MCF 10A (cell line): ENCODE results near the gene ADORA3. TPM values are rescaled to one million over a fixed set of nuclear protein-coding genes. Genes with fewer than 3 reads are reported as not detected.

ENCODE experiments used
- BruUV-seq: library from RNA; stranded (reverse); fragments of 400-500 nt; replicated peaks from 2 replicates; lab custom pipeline; 2021; lab: Mats Ljungman, UMichigan
- CTCF ChIA-PET: fragments of 300-600 bp; sonication (Branson Sonifier 250); formaldehyde crosslinking; extraction: SDS; loops from one replicate; lab custom pipeline; 2021; ENCODE audit warnings: antibody characterized with exemption, inconsistent platforms; lab: Yijun Ruan, JAX
- POLR2A ChIA-PET: fragments of 300-600, 350-650 bp; sonication (Branson Sonifier 250); formaldehyde crosslinking; extraction: SDS; loops from one replicate; lab custom pipeline; 2020; ENCODE audit warnings: antibody characterized with exemption, inconsistent platforms; lab: Yijun Ruan, JAX
- DNase-seq: peaks from one replicate; pipeline ENCODE4 v3.0.0-alpha.2; 2018; ENCODE audit not compliant: unreplicated experiment
- H3K27ac Mint-ChIP-seq: one replicate; pipeline ENCODE4 v1.8.0; 2022; ENCODE audit warnings: mild to moderate bottlenecking, low read depth, mixed read lengths; ENCODE audit not compliant: unreplicated experiment
- H3K27me3 Mint-ChIP-seq: one replicate; pipeline ENCODE4 v1.8.0; 2022; ENCODE audit warnings: mixed read lengths; ENCODE audit not compliant: insufficient read depth, unreplicated experiment
- H3K36me3 Mint-ChIP-seq: one replicate; pipeline ENCODE4 v1.8.0; 2022; ENCODE audit warnings: mild to moderate bottlenecking, moderate library complexity, mixed read lengths; ENCODE audit not compliant: insufficient read depth, unreplicated experiment
- H3K4me1 Mint-ChIP-seq: one replicate; pipeline ENCODE4 v1.8.0; 2022; ENCODE audit warnings: mixed read lengths; ENCODE audit not compliant: insufficient read depth, unreplicated experiment
- H3K4me3 Mint-ChIP-seq: one replicate; pipeline ENCODE4 v1.8.0; 2022; ENCODE audit warnings: mild to moderate bottlenecking, moderate library complexity, mixed read lengths; ENCODE audit not compliant: unreplicated experiment
- H3K9me3 Mint-ChIP-seq: one replicate; pipeline ENCODE4 v1.8.0; 2022; ENCODE audit warnings: mixed read lengths; ENCODE audit not compliant: unreplicated experiment
- intact Hi-C: fragments of 100-400 bp; cut with micrococcal nuclease; formaldehyde crosslinking; loops from 2 replicates; pipeline ENCODE4 v1.14.1; 2022
- total RNA-seq: library from RNA; stranded (reverse); gene quantifications from 2 replicates; pipeline ENCODE4 v1.2.3, GENCODE V29; 2022
- TF ChIP-seq, protein P1 (sequence below): fragments of 200-600 bp; IDR thresholded peaks from one replicate; pipeline ENCODE4 v1.8.0; 2022; ENCODE audit warnings: antibody characterized with exemption, mild to moderate bottlenecking; ENCODE audit not compliant: unreplicated experiment

Gene ADORA3
- total RNA-seq, 1 experiment from 2014 or later: not detected

- Mint-ChIP-seq H3K9me3 (peaks cover 14% of the 10 kb centered on the region), H3K4me3 (no peak overlapping the region), H3K27me3 (peaks cover 50% of the 10 kb centered on the region), H3K4me1 (no peaks in the 10 kb centered on the region), H3K27ac (no peak overlapping the region), H3K36me3 (no peaks in the 10 kb centered on the region)
- TF ChIP-seq, protein P1, sequence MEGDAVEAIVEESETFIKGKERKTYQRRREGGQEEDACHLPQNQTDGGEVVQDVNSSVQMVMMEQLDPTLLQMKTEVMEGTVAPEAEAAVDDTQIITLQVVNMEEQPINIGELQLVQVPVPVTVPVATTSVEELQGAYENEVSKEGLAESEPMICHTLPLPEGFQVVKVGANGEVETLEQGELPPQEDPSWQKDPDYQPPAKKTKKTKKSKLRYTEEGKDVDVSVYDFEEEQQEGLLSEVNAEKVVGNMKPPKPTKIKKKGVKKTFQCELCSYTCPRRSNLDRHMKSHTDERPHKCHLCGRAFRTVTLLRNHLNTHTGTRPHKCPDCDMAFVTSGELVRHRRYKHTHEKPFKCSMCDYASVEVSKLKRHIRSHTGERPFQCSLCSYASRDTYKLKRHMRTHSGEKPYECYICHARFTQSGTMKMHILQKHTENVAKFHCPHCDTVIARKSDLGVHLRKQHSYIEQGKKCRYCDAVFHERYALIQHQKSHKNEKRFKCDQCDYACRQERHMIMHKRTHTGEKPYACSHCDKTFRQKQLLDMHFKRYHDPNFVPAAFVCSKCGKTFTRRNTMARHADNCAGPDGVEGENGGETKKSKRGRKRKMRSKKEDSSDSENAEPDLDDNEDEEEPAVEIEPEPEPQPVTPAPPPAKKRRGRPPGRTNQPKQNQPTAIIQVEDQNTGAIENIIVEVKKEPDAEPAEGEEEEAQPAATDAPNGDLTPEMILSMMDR: no peak
- POLR2A ChIA-PET: interaction anchor here (0.6 to 1.9 kb wide), 2 partner anchors 10 to 144 kb away, joined by 3 to 9 read pairs; no protein-coding TSS in a partner anchor
- BruUV-seq: no TSS peak
- DNase-seq: no peak
- CTCF ChIA-PET: interaction anchor here (0.5 to 3.2 kb wide), 10 partner anchors 11 to 1185 kb away, joined by 3 to 22 read pairs (median 3); partner anchors contain the start of gene DDX20
- intact Hi-C loops: no loop called here
Measured at GRCh38 chr1:111497592-111497991, 5.8 kb downstream of the ADORA3 start.

DNA sequence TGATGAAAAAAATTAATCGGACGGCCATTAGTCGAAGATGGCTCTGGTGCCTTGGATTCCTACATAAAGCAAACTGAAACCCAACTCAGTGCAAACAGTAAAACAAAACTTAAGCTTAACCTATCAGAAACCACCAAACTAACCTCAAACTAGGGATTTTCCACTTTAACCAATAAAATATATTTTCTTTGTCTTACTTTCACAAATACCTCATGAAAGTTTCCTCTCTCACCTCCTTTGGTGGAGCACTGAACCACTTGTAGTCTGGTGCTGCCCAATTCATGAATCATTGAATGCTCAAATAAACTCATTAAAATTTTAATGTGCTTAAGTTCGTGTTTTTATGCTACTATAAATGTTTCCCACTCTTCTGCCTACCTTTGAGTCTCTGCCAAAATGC, 7.0 kb downstream of the ADORA3 start:
- Mint-ChIP-seq H3K36me3 (no peaks in the 10 kb centered on the region), H3K27ac (no peak overlapping the region), H3K4me1 (no peaks in the 10 kb centered on the region), H3K4me3 (no peak overlapping the region), H3K27me3 (peaks cover 50% of the 10 kb centered on the region), H3K9me3 (peaks cover 14% of the 10 kb centered on the region)
- DNase-seq: no peak
- TF ChIP-seq, protein P1: no peak
- CTCF ChIA-PET: interaction anchor here (0.6 to 1.6 kb wide), 3 partner anchors 12 to 985 kb away, joined by 3 to 8 read pairs (median 6); no protein-coding TSS in a partner anchor
- POLR2A ChIA-PET: no interaction called here
- intact Hi-C loops: no loop called here
- no TSS peak for BruUV-seq

DNA sequence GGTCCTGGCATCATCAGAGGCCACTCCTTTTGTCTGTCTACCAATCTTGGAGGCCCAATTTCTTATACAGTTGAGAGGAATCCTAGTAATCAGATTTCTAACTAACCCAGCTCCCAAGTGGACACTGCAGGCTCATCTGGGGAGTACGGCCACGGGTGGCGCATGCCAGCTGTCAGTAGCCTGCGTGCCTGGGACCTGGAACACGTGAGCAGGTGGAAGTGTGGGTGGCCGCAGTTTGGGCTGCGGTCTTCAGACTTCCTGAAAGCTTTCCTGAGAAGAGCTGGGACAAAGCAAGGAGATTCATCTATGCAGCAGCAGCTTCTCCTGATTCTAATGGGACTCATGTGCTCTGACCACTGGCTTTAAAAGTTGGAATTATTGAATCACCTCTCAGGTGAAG, 12.4 kb downstream of the ADORA3 start:
- ChIA-PET CTCF (interaction anchor here (0.6 kb wide), 1 partner anchor 160 kb away, joined by 4 read pairs; no protein-coding TSS in a partner anchor), POLR2A (interaction anchor here (1.5 kb wide), 1 partner anchor 17 kb away, joined by 4 read pairs; no protein-coding TSS in a partner anchor)
- Mint-ChIP-seq H3K36me3 (no peaks in the 10 kb centered on the region), H3K27me3 (peaks cover 30% of the 10 kb centered on the region), H3K4me1 (no peaks in the 10 kb centered on the region), H3K27ac (no peak overlapping the region), H3K4me3 (no peak overlapping the region), H3K9me3 (peaks cover 14% of the 10 kb centered on the region)
- no TSS peak for BruUV-seq
- no peak for DNase-seq
- intact Hi-C loops: no loop called here
- TF ChIP-seq, protein P1: no peak

DNA sequence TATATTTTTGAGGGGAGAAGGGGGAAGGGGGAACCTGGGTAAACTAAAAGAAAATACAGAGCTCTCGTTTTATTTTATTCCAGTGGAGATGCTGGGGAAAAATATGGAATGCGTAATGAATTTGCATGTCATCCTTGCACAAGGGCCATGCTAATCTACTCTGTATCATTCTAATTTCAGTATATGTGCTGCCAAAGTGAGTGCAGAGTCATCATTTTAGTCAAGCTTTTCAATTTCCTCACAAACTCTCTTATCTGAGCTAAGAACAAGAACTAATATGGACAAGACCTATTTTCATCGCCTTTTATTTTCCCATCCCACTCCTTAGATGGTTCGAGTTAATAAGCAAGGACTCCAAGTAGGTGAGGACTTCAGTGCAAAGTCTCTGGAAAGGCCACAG, 13.2 kb downstream of the ADORA3 start:
- intact Hi-C loops: no loop called here
- ChIA-PET POLR2A (interaction anchor here (0.5 to 1.5 kb wide), 3 partner anchors 13 to 130 kb away, joined by 3 to 4 read pairs (median 4); partner anchors contain the start of genes ADORA3 and TMIGD3), CTCF (interaction anchor here (0.8 to 2.4 kb wide), 2 partner anchors 8 to 249 kb away, joined by 4 to 6 read pairs; partner anchors contain the start of gene INKA2)
- Mint-ChIP-seq H3K9me3 (peaks cover 7% of the 10 kb centered on the region), H3K27ac (no peak overlapping the region), H3K4me3 (no peak overlapping the region), H3K27me3 (peaks cover 21% of the 10 kb centered on the region), H3K4me1 (no peaks in the 10 kb centered on the region), H3K36me3 (no peaks in the 10 kb centered on the region)
- TF ChIP-seq, protein P1: no peak
- DNase-seq: no peak
- no TSS peak for BruUV-seq
